A549 (cell line): Measurements from ENCODE around the gene PXK.

Experiments used
- CHD2 ChIP-seq: fragments of 150-350 bp; IDR thresholded peaks from 2 replicates; pipeline ENCODE4 v1.6.1; 2014; ENCODE audit warnings: low read length; ENCODE audit not compliant: partially characterized antibody
- CTCF ChIP-seq: fragments of >200 bp; sonication (Bioruptor Twin); formaldehyde crosslinking; IDR thresholded peaks from 3 replicates; pipeline ENCODE4 v1.5.1; 2016
- ELK1 ChIP-seq: fragments of 150-350 bp; IDR thresholded peaks from 2 replicates; pipeline ENCODE4 v1.6.1; 2014; ENCODE audit warnings: low read depth, mild to moderate bottlenecking, low read length
- ESRRA ChIP-seq: fragments of 150-350 bp; IDR thresholded peaks from 2 replicates; pipeline ENCODE4 v1.6.1; 2014; ENCODE audit warnings: mild to moderate bottlenecking, low read length, borderline replicate concordance
- FOSL2 ChIP-seq, 2 experiments: fragments of 450-650 bp in 1 of 2; fragments of >200 bp in 1 of 2; sonication (Bioruptor Twin) in 1 of 2; formaldehyde crosslinking; IDR thresholded peaks; 2 replicates each; pipeline versions ENCODE4 v1.5.0 to v1.6.1; 2016 to 2020; ENCODE audit warnings: mild to moderate bottlenecking in 1 of 2, moderate library complexity in 1 of 2
- JUN ChIP-seq, 2 experiments: fragments of >200 bp; sonication (Bioruptor Twin); formaldehyde crosslinking; IDR thresholded peaks; 2 replicates in 1 of 2; 3 replicates in 1 of 2; pipeline ENCODE4 v1.6.1; 2016 to 2017
- MAFK ChIP-seq: fragments of 450-650 bp; IDR thresholded peaks from 2 replicates; pipeline ENCODE4 v1.6.1; 2014; ENCODE audit not compliant: partially characterized antibody
- NFE2L2 ChIP-seq: fragments of 150-350 bp; conservative IDR thresholded peaks from 2 replicates; pipeline ENCODE4 v1.6.1; 2014; ENCODE audit warnings: low read length
- RAD21 ChIP-seq, 2 experiments: fragments of >200 bp in 1 of 2; sonication (Bioruptor Twin) in 1 of 2; formaldehyde crosslinking in 1 of 2; IDR thresholded peaks in 1 of 2; conservative IDR thresholded peaks in 1 of 2; 2 replicates in 1 of 2; 3 replicates in 1 of 2; pipeline ENCODE4 v1.6.1; 2012 to 2018; ENCODE audit warnings: inconsistent platforms in 1 of 2
- RARB ChIP-seq: fragments of 250-450 bp; sonication (Bioruptor Pico); IDR thresholded peaks from 2 replicates; pipeline ENCODE4 v1.8.0; 2021; ENCODE audit warnings: mild to moderate bottlenecking, moderate library complexity
- REST ChIP-seq: fragments of 200-600 bp; sonication (generic); IDR thresholded peaks from 2 replicates; pipeline ENCODE4 v1.6.1; 2016; ENCODE audit warnings: antibody characterized with exemption, mild to moderate bottlenecking, moderate library complexity
- RNF2 ChIP-seq: fragments of 200-600 bp; sonication (generic); IDR thresholded peaks from 2 replicates; pipeline ENCODE4 v1.6.1; 2016; ENCODE audit warnings: low read depth, mild to moderate bottlenecking, antibody characterized with exemption, moderate library complexity, borderline replicate concordance
- SMC3 ChIP-seq: fragments of >200 bp; sonication (Bioruptor Twin); formaldehyde crosslinking; IDR thresholded peaks from 3 replicates; pipeline ENCODE4 v1.6.1; 2018; ENCODE audit warnings: inconsistent platforms
- SREBF2 ChIP-seq: fragments of 450-650 bp; IDR thresholded peaks from 2 replicates; pipeline ENCODE4 v1.6.1; 2014; ENCODE audit warnings: mild to moderate bottlenecking, moderate library complexity

GRCh38 chr3:58473275-58473674 lies 140.6 kb downstream of the PXK start:
- TF ChIP-seq CTCF (no peak), RNF2 (no peak), JUN (IDR thresholded peaks at IDR 0.05) (no peak), RAD21 (conservative IDR thresholded peaks at IDR 0.05 in 1 of 2, IDR thresholded peaks at IDR 0.05 in 1 of 2) (no peak), SREBF2 (no peak), REST (no peak), ELK1 (no peak), SMC3 (no peak), NFE2L2 (no peak), CHD2 (no peak), FOSL2 (IDR thresholded peaks at IDR 0.05) (no peak), FOSL2 (CRISPR knock-in tag; IDR thresholded peaks at IDR 0.05) (no peak), ESRRA (no peak), MAFK (no peak), RARB (CRISPR knock-in tag) (no peak)
